NCI-H1436 (cell line): ENCODE measurements around the gene GNB1.
"Not testable (repeated sequence)": the region's sequence is repeated elsewhere in the genome, so short reads cannot be mapped to it uniquely, and the experiment has no call there.

ENCODE experiments used
- DNase-seq: peaks from one replicate; lab custom pipeline; 2025; lab: John Stamatoyannopoulos, UW

The GNB1 gene

DNA sequence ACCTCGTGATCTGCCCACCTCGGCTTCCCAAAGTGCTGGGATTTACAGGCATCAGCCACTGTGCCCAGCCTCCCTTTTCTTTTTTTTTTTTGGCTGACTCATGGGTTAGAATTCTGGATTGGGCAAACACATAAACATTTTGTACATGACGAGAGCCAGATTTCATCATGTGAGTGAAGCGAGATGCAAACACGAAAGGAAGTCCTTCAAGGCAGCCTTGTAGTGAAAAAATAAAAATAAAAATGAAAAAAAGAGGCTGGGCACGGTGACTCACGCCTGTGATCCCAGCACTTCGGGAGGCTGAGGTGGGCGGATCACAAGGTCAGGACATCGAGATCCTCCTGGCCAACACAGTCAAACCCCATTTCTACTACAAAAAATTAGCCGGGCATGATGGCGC is 149.9 kb downstream of the GNB1 start:
- DNase-seq: not testable (repeated sequence)

- not testable (repeated sequence) for DNase-seq
These were observed 152.0 kb downstream of the GNB1 start for GRCh38 chr1:1738799-1739337.

GRCh38 chr1:1737675-1738590 is 153.0 kb downstream of the GNB1 start:
- not testable (repeated sequence) for DNase-seq
